Measurements from ENCODE around the gene MVB12B.

The MVB12B gene

DNA sequence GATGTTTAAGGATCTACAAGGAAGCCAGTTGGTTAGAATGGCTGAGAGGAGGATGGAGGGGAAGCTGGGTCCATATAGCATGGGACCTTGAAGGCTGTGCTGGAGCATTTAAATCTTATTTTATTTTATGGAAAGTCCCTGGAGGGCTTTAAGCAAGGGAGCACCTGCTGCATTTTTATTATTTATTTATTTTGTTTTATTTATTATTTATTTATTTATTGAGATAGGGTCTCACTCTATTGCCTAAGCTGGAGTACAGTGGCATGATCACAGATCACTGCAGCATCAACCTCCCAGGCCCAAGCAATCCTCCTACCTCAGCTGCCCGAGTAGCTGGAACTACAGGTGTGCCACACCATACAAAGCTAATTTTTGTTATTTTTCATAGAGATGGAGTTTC is 4.9 kb upstream of the MVB12B start:
- no peak overlapping the region for H2AFZ ChIP-seq (ENCODE audit: low read depth, low read length)
- no peaks in the 10 kb centered on the region for H3K36me3 ChIP-seq (replicated peaks; ENCODE audit: low read depth, low read length)
- H3K27me3 ChIP-seq (ENCODE audit: low read depth, low read length) = peaks cover 28% of the 10 kb centered on the region
- H3K4me1 ChIP-seq (ENCODE audit: low read length) = peaks cover 4% of the 10 kb centered on the region
- no peak overlapping the region for H3K27ac ChIP-seq (ENCODE audit: low read length)
- H4K20me1 ChIP-seq (ENCODE audit: insufficient read depth, low read length) = no peaks in the 10 kb centered on the region
- H3K9ac ChIP-seq (ENCODE audit: low read length) = no peak overlapping the region
- H3K9me3 ChIP-seq (ENCODE audit: insufficient read depth, low read length) = peaks cover 17% of the 10 kb centered on the region; the same call in 1 of the 2 replicates
- H3K79me2 ChIP-seq (ENCODE audit: low read length) = no peaks in the 10 kb centered on the region
- H3K4me3 ChIP-seq (ENCODE audit: low read length) = no peak overlapping the region
- TF ChIP-seq EZH2phosphoT487 (IDR thresholded peaks at IDR 0.05; ENCODE audit: low read depth) = no peak
- TF ChIP-seq, protein P1, sequence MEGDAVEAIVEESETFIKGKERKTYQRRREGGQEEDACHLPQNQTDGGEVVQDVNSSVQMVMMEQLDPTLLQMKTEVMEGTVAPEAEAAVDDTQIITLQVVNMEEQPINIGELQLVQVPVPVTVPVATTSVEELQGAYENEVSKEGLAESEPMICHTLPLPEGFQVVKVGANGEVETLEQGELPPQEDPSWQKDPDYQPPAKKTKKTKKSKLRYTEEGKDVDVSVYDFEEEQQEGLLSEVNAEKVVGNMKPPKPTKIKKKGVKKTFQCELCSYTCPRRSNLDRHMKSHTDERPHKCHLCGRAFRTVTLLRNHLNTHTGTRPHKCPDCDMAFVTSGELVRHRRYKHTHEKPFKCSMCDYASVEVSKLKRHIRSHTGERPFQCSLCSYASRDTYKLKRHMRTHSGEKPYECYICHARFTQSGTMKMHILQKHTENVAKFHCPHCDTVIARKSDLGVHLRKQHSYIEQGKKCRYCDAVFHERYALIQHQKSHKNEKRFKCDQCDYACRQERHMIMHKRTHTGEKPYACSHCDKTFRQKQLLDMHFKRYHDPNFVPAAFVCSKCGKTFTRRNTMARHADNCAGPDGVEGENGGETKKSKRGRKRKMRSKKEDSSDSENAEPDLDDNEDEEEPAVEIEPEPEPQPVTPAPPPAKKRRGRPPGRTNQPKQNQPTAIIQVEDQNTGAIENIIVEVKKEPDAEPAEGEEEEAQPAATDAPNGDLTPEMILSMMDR (IDR thresholded peaks at IDR 0.05; ENCODE audit: low read depth, low read length) = no peak
- H3K4me2 ChIP-seq (ENCODE audit: low read length) = no peak overlapping the region

DNA sequence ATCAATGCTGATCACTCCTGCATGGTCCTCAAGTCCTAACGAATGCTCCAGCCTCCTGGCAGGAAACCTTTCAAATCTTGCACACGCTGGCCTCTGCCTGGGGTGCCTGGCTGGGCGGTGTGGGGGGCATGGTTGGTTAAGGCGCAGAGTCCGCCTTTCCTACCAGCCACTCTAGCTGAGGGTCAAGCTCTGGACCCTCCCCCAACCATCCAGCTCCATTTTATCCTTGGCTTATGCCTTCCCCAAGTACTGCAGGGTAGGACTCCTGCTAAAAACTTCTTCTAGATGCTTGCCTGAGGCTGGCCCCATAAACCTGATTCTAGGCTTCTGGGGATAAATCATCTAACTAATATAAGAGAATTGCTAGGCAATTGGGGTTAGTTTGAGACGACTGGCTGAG is 808 bp upstream of the MVB12B start:
- Histone ChIP-seq H3K9ac (ENCODE audit: low read length) (no peak overlapping the region; the same call in 1 of the 2 replicates), H3K36me3 (replicated peaks; ENCODE audit: low read depth, low read length) (no peaks in the 10 kb centered on the region), H2AFZ (ENCODE audit: low read depth, low read length) (peak overlapping the region; percentile 77; the same call in 1 of the 2 replicates), H3K4me2 (ENCODE audit: low read length) (peak overlapping the region; percentile 73), H3K4me3 (ENCODE audit: low read length) (peak overlapping the region; percentile 73), H3K9me3 (ENCODE audit: insufficient read depth, low read length) (peaks cover 17% of the 10 kb centered on the region; the same call in 1 of the 2 replicates), H3K27me3 (ENCODE audit: low read depth, low read length) (peaks cover 12% of the 10 kb centered on the region; the same call in 1 of the 2 replicates), H3K27ac (ENCODE audit: low read length) (no peak overlapping the region), H4K20me1 (ENCODE audit: insufficient read depth, low read length) (no peaks in the 10 kb centered on the region), H3K79me2 (ENCODE audit: low read length) (no peaks in the 10 kb centered on the region), H3K4me1 (ENCODE audit: low read length) (peaks cover 18% of the 10 kb centered on the region)
- TF ChIP-seq, protein P1 (IDR thresholded peaks at IDR 0.05; ENCODE audit: low read depth, low read length) = no peak
- no peak for TF ChIP-seq EZH2phosphoT487 (IDR thresholded peaks at IDR 0.05; ENCODE audit: low read depth)

DNA sequence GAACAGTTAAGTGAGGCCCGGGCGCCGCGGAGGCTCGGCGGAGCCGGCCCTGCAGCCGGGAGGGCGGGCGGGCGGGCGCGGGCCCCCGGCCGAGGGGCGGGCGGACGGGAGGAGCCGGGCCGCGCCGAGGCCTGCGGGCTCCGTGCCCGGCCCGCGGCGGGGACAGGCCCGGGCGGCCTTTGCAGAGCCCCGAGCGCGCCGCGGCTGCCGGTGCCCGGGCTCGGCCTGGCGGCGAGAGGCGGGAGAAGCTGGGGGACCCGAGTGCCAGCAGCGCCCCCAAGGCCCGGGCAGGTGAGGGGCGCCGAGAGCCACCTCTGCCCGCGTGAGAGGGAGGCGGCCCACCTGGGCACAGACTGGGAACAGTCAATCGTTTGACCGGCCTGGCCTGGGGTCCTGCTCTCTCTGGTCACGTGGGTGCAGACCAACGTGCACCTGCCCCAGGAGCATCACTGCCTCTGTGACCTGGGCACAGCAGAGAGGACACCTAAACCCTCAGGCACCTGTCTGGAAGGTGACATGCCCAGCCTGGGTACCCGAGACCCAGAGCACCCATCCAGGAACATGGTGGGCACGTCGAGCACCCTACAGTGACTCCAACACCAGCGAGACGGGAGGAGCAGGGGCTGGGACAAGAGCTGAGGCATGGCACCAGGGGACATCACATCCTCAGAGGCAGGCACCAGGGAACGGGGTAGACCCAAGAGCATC is 531 bp downstream of the MVB12B start:
- H4K20me1 ChIP-seq (ENCODE audit: insufficient read depth, low read length) = no peaks in the 10 kb centered on the region
- H3K4me3 ChIP-seq (ENCODE audit: low read length) = peak overlapping the region; percentile 87
- peaks cover 18% of the 10 kb centered on the region for H3K4me1 ChIP-seq (ENCODE audit: low read length)
- H3K79me2 ChIP-seq (ENCODE audit: low read length) = no peaks in the 10 kb centered on the region
- TF ChIP-seq, protein P1 (IDR thresholded peaks at IDR 0.05; ENCODE audit: low read depth, low read length) = peak; percentile 19; the same call in 1 of the 2 replicates
- no peak for TF ChIP-seq EZH2phosphoT487 (IDR thresholded peaks at IDR 0.05; ENCODE audit: low read depth)
- H2AFZ ChIP-seq (ENCODE audit: low read depth, low read length) = peak overlapping the region; percentile 52; the same call in 1 of the 2 replicates
- peaks cover 17% of the 10 kb centered on the region; the same call in 1 of the 2 replicates for H3K9me3 ChIP-seq (ENCODE audit: insufficient read depth, low read length)
- H3K27me3 ChIP-seq (ENCODE audit: low read depth, low read length) = peaks cover 19% of the 10 kb centered on the region
- peak overlapping the region; percentile 82 for H3K4me2 ChIP-seq (ENCODE audit: low read length)
- no peak overlapping the region for H3K27ac ChIP-seq (ENCODE audit: low read length)
- peak overlapping the region; percentile 56; the same call in 1 of the 2 replicates for H3K9ac ChIP-seq (ENCODE audit: low read length)
- no peaks in the 10 kb centered on the region for H3K36me3 ChIP-seq (replicated peaks; ENCODE audit: low read depth, low read length)

DNA sequence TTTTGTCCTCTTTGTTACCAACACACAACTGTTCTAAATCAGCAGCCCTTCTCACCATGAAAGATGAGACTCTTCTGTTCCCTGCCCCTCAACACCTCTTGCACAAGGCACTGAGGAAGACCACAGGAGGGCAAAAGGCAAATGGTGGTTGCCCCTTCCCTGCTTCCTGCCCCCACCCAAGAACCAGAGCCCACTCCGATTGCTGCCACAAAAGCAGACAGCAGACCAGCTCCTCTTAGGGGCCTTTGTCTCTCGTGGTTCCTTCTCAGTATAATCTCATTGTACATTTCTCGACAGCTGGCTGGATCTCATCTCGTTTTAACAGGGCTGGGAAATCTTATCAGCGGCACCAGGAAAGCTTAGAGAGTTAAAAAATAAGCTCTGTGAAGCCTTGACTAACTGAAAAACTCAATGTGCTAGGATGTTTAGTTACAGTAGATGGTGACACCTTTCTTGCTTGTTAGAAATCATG is 1.1 kb downstream of the MVB12B start:
- H3K9me3 ChIP-seq (ENCODE audit: insufficient read depth, low read length) = peaks cover 17% of the 10 kb centered on the region; the same call in 1 of the 2 replicates
- H3K27me3 ChIP-seq (ENCODE audit: low read depth, low read length) = peaks cover 20% of the 10 kb centered on the region
- no peaks in the 10 kb centered on the region for H4K20me1 ChIP-seq (ENCODE audit: insufficient read depth, low read length)
- H2AFZ ChIP-seq (ENCODE audit: low read depth, low read length) = no peak overlapping the region
- H3K4me1 ChIP-seq (ENCODE audit: low read length) = peaks cover 18% of the 10 kb centered on the region
- no peak overlapping the region for H3K27ac ChIP-seq (ENCODE audit: low read length)
- TF ChIP-seq, protein P1 (IDR thresholded peaks at IDR 0.05; ENCODE audit: low read depth, low read length) = no peak
- no peak for TF ChIP-seq EZH2phosphoT487 (IDR thresholded peaks at IDR 0.05; ENCODE audit: low read depth)
- H3K79me2 ChIP-seq (ENCODE audit: low read length) = no peaks in the 10 kb centered on the region
- H3K4me3 ChIP-seq (ENCODE audit: low read length) = peak overlapping the region; percentile 87
- no peaks in the 10 kb centered on the region for H3K36me3 ChIP-seq (replicated peaks; ENCODE audit: low read depth, low read length)
- H3K9ac ChIP-seq (ENCODE audit: low read length) = no peak overlapping the region
- peak overlapping the region; percentile 82 for H3K4me2 ChIP-seq (ENCODE audit: low read length)

Measured in OCI-LY3 (cell line).